ENCODE results near the gene SIRT6. TPM values are rescaled to one million over a fixed set of nuclear protein-coding genes. Genes with fewer than 3 reads are reported as not detected.
"Not testable (repeated sequence)": the region's sequence is repeated elsewhere in the genome, so short reads cannot be mapped to it uniquely, and the experiment has no call there.

Gene SIRT6
- total RNA-seq, 4 donors from 2014 or later = 10.0 to 35.0 (median 27.1) TPM

GRCh38 chr19:4227771-4228170, 45.4 kb upstream of the SIRT6 start:
- Histone ChIP-seq H3K36me3 (no peaks in the 10 kb centered on the region), H3K9me3 (no peaks in the 10 kb centered on the region)
- no peak for TF ChIP-seq EP300 (IDR thresholded peaks at IDR 0.05)
- TF ChIP-seq, protein P1, sequence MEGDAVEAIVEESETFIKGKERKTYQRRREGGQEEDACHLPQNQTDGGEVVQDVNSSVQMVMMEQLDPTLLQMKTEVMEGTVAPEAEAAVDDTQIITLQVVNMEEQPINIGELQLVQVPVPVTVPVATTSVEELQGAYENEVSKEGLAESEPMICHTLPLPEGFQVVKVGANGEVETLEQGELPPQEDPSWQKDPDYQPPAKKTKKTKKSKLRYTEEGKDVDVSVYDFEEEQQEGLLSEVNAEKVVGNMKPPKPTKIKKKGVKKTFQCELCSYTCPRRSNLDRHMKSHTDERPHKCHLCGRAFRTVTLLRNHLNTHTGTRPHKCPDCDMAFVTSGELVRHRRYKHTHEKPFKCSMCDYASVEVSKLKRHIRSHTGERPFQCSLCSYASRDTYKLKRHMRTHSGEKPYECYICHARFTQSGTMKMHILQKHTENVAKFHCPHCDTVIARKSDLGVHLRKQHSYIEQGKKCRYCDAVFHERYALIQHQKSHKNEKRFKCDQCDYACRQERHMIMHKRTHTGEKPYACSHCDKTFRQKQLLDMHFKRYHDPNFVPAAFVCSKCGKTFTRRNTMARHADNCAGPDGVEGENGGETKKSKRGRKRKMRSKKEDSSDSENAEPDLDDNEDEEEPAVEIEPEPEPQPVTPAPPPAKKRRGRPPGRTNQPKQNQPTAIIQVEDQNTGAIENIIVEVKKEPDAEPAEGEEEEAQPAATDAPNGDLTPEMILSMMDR (IDR thresholded peaks at IDR 0.05) = no peak
- TF ChIP-seq POLR2AphosphoS5 (IDR thresholded peaks at IDR 0.05) = no peak
- no peak for TF ChIP-seq POLR2A (IDR thresholded peaks at IDR 0.05)

GRCh38 chr19:4225885-4226284, 43.5 kb upstream of the SIRT6 start:
- H3K27ac ChIP-seq = no peak overlapping the region
- no peak overlapping the region for H3K4me3 ChIP-seq
- TF ChIP-seq POLR2AphosphoS5 (IDR thresholded peaks at IDR 0.05) (no peak), POLR2A (IDR thresholded peaks at IDR 0.05) (no peak), EP300 (IDR thresholded peaks at IDR 0.05) (no peak)
- TF ChIP-seq, protein P1 (IDR thresholded peaks at IDR 0.05) = no peak
- peaks cover 37% of the 10 kb centered on the region for H3K27me3 ChIP-seq
- no peaks in the 10 kb centered on the region for H3K36me3 ChIP-seq
- WGBS, 2 donors (ENCODE audit: low coverage in 1 of 2) = 40 to 75% methylated on average over 1 to 8 of the region's 8 CpGs
- H3K9me3 ChIP-seq = no peaks in the 10 kb centered on the region
- no peaks in the 10 kb centered on the region for H3K4me1 ChIP-seq
- ATAC-seq = no peak

More at GRCh38 chr19:4227771-4228170, 45.4 kb upstream of the SIRT6 start:
- ATAC-seq = no peak
- peaks cover 56% of the 10 kb centered on the region for H3K27me3 ChIP-seq
- no peak overlapping the region for H3K4me3 ChIP-seq
- H3K4me1 ChIP-seq = no peaks in the 10 kb centered on the region
- H3K27ac ChIP-seq = no peak overlapping the region

- TF ChIP-seq POLR2AphosphoS5 (IDR thresholded peaks at IDR 0.05) (no peak), EP300 (IDR thresholded peaks at IDR 0.05) (no peak), POLR2A (IDR thresholded peaks at IDR 0.05) (no peak)
- TF ChIP-seq, protein P1 (IDR thresholded peaks at IDR 0.05) = no peak
- peaks cover 23% of the 10 kb centered on the region for H3K27me3 ChIP-seq
- ATAC-seq = no peak
- 80% methylated on average over 2 of the region's 15 CpGs; no CpG with 5 or more reads in 1 of the 2 donors for WGBS, 2 donors (ENCODE audit: low coverage in 1 of 2)
- H3K4me3 ChIP-seq = no peak overlapping the region
- no peak overlapping the region for H3K27ac ChIP-seq
- no peaks in the 10 kb centered on the region for H3K4me1 ChIP-seq
- no peaks in the 10 kb centered on the region for H3K9me3 ChIP-seq
- no peaks in the 10 kb centered on the region for H3K36me3 ChIP-seq
Measured at GRCh38 chr19:4224470-4224869, 42.1 kb upstream of the SIRT6 start.

GRCh38 chr19:4220188-4220587, 37.8 kb upstream of the SIRT6 start:
- H3K4me1 ChIP-seq = no peaks in the 10 kb centered on the region
- no peaks in the 10 kb centered on the region for H3K36me3 ChIP-seq
- TF ChIP-seq POLR2AphosphoS5 (IDR thresholded peaks at IDR 0.05) = no peak
- TF ChIP-seq EP300 (IDR thresholded peaks at IDR 0.05) = no peak
- no peak for TF ChIP-seq POLR2A (IDR thresholded peaks at IDR 0.05)
- TF ChIP-seq, protein P1 (IDR thresholded peaks at IDR 0.05) = no peak
- no peak overlapping the region for H3K4me3 ChIP-seq
- no peak overlapping the region for H3K27ac ChIP-seq
- H3K9me3 ChIP-seq = no peaks in the 10 kb centered on the region
- 60 to 85% methylated on average over 1 to 7 of the region's 7 CpGs for WGBS, 2 donors (ENCODE audit: low coverage in 1 of 2)
- ATAC-seq = no peak
- H3K27me3 ChIP-seq = no peaks in the 10 kb centered on the region

- not testable (repeated sequence) for H3K9me3 ChIP-seq, ATAC-seq, H3K27ac ChIP-seq, H3K4me3 ChIP-seq, H3K36me3 ChIP-seq, H3K4me1 ChIP-seq, H3K27me3 ChIP-seq
- WGBS, 2 donors (ENCODE audit: low coverage in 1 of 2) = 75 to 100% methylated on average over 1 of the region's 1 CpG
Measured at GRCh38 chr19:4218523-4218922, 36.2 kb upstream of the SIRT6 start.

Data from gastroesophageal sphincter (tissue), 4 donors.